IMR-90 (cell line): ENCODE measurements around the gene ZNF618.

ENCODE experiments used
- CTCF ChIP-seq: conservative IDR thresholded peaks from 2 replicates; pipeline ENCODE4 v1.5.1; 2012; ENCODE audit warnings: mild to moderate bottlenecking, low read depth, low read length, improper control_type of control experiment
- POLR2A ChIP-seq: IDR thresholded peaks from 2 replicates; pipeline ENCODE4 v1.6.1; 2012; ENCODE audit warnings: mild to moderate bottlenecking, low read depth, low read length
- RFX5 ChIP-seq: IDR thresholded peaks from 2 replicates; pipeline ENCODE4 v1.8.0; 2012; ENCODE audit warnings: low read depth, mild to moderate bottlenecking, low read length, moderate library complexity

GRCh38 chr9:113873446-113873845 lies 2.7 kb upstream of the ZNF618 start:
- no peak for TF ChIP-seq CTCF
- no peak for TF ChIP-seq POLR2A
- TF ChIP-seq RFX5 = no peak
